Tibial artery (tissue), 4 donors: ENCODE data around the gene TSPAN18.

Experiments used
- DNase-seq, 2 donors: peaks; one replicate each; pipeline ENCODE4 v3.0.0-alpha.2; 2019
- H3K27ac ChIP-seq, 2 donors: fragments of 200-600 bp; sonication (generic) in 1 of 2; 1 replicate in 1 of 2; 2 replicates in 1 of 2; pipeline ENCODE4 v1.5.1; 2018 to 2019; ENCODE audit warnings: mild to moderate bottlenecking in 1 of 2
- H3K27me3 ChIP-seq, 2 donors: fragments of 200-600 bp; sonication (generic) in 1 of 2; one replicate each; pipeline versions ENCODE4 v1.5.1 to v1.6.0; 2016 to 2019
- H3K36me3 ChIP-seq, 3 donors: fragments of 200-600 bp; sonication (generic) in 2 of 3; one replicate each; pipeline ENCODE4 v1.5.1; 2016 to 2019; ENCODE audit warnings: mild to moderate bottlenecking in 2 of 3
- H3K4me1 ChIP-seq, 4 donors: fragments of 200-600 bp; sonication (generic) in 2 of 4; 1 replicate in 3 of 4; 2 replicates in 1 of 4; pipeline ENCODE4 v1.5.1; 2016 to 2019
- H3K4me3 ChIP-seq, 2 donors: fragments of 200-600 bp; sonication (generic) in 1 of 2; 1 replicate in 1 of 2; 2 replicates in 1 of 2; pipeline ENCODE4 v1.5.1; 2018 to 2019; ENCODE audit warnings: mild to moderate bottlenecking in 2 of 2
- H3K9me3 ChIP-seq, 3 donors: fragments of 200-600 bp; sonication (generic) in 1 of 3; one replicate each; pipeline ENCODE4 v1.5.1; 2016 to 2019
- intact Hi-C: fragments of 100-400 bp; cut with DNase I; formaldehyde crosslinking; loops from one replicate; pipeline ENCODE4 v1.15.0; 2023; ENCODE audit warnings: low total_unique reads
- TF ChIP-seq, protein P1 (sequence below), 2 experiments: fragments of 200-600 bp in 1 of 2; fragments of 450-650 bp in 1 of 2; IDR thresholded peaks; one replicate each; pipeline ENCODE4 v1.5.1; 2017 to 2019; ENCODE audit warnings: antibody characterized with exemption in 2 of 2, mild to moderate bottlenecking in 1 of 2, moderate library complexity in 1 of 2

Gene TSPAN18

DNA sequence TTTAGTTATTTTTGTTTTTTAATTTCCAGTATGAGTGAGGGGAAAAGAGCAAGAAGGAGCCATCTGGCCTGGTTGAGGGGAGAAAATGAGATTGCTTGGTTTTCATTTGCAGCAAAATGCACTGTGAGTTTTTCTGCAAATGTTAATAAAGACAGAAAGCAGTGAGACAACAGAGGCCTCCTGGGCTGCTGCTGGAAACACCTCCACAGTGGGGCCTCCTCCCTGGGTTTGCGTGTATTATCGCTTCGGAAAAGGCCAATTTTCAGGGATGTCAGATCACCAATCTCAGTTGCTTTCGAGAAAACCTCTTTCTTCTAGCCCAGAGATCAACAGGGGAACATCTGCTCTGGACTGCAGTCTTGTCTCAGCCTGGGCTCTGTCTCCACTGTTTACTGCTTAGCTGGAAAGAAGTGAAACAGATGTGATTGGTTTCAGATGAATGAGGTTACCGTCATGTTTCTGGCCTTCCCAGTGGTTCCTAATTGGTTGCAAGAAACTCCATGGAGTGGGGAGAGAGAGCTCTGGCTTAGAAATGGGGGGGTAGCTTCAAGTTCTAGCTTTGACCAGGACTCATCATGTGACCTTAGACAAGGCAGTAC, 17.3 kb downstream of the TSPAN18 start:
- Histone ChIP-seq H3K4me1 (peaks cover 0 to 17% (median 8%) of the 10 kb centered on the region in 4 donors), H3K27me3 (no peaks in the 10 kb centered on the region), H3K36me3 (no peaks in the 10 kb centered on the region), H3K27ac (no peak overlapping the region), H3K4me3 (no peak overlapping the region), H3K9me3 (no peaks in the 10 kb centered on the region)
- intact Hi-C loops, result no loop called here
- peak in 1 of 2 donors; percentile 23 for DNase-seq
- TF ChIP-seq, protein P1, sequence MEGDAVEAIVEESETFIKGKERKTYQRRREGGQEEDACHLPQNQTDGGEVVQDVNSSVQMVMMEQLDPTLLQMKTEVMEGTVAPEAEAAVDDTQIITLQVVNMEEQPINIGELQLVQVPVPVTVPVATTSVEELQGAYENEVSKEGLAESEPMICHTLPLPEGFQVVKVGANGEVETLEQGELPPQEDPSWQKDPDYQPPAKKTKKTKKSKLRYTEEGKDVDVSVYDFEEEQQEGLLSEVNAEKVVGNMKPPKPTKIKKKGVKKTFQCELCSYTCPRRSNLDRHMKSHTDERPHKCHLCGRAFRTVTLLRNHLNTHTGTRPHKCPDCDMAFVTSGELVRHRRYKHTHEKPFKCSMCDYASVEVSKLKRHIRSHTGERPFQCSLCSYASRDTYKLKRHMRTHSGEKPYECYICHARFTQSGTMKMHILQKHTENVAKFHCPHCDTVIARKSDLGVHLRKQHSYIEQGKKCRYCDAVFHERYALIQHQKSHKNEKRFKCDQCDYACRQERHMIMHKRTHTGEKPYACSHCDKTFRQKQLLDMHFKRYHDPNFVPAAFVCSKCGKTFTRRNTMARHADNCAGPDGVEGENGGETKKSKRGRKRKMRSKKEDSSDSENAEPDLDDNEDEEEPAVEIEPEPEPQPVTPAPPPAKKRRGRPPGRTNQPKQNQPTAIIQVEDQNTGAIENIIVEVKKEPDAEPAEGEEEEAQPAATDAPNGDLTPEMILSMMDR (IDR thresholded peaks at IDR 0.05), result no peak

DNA sequence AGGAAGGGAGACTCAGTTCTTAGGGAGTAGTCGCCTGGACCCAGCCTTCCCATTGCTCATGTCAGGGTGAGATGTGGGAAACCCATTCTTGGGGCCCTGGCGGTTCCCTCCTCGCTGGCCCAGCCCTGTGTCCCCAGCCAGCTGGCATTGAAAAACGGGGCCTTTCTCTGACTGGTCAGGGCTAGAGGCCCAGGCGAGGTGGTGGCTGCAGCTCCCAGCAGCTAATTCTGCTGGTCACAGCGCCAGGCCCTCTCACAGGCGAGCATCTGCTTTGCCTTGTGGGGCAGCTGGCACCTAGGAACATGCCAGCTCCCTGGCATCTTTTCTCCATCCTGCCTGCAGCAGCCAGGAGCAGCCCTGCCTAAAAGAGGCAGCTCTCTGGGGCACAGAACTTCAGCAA, 20.1 kb downstream of the TSPAN18 start:
- no peaks in the 10 kb centered on the region for H3K9me3 ChIP-seq
- TF ChIP-seq, protein P1 (IDR thresholded peaks at IDR 0.05), result no peak
- DNase-seq, result peak in 1 of 2 donors; percentile 67
- no peaks in the 10 kb centered on the region for H3K36me3 ChIP-seq
- intact Hi-C loops, result no loop called here
- no peaks in the 10 kb centered on the region for H3K27me3 ChIP-seq
- H3K27ac ChIP-seq, result peak overlapping the region; percentile 59 to 62
- H3K4me1 ChIP-seq, result peaks cover 0 to 31% (median 19%) of the 10 kb centered on the region in 4 donors
- H3K4me3 ChIP-seq, result no peak overlapping the region

DNA sequence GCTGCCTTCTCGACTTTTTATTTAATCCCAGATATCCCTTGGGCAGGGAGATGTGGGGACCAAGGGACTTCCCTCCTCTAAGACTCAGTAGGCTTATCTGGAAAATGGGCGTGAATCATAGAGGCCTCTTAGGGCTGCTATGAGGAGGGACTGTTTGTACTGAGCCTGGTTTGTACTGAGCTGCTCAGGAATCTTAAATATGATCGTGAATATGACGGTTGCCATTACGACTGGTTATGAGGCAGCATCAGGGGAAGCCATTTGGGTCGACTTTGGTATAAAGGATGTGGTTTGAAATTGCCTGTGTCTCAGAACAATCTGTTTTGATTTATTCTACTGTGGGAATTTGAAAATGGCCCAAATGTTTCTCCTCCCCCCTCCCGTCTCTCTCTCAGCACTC, 20.6 kb downstream of the TSPAN18 start:
- H3K4me1 ChIP-seq, result peaks cover 0 to 36% (median 21%) of the 10 kb centered on the region in 4 donors

DNA sequence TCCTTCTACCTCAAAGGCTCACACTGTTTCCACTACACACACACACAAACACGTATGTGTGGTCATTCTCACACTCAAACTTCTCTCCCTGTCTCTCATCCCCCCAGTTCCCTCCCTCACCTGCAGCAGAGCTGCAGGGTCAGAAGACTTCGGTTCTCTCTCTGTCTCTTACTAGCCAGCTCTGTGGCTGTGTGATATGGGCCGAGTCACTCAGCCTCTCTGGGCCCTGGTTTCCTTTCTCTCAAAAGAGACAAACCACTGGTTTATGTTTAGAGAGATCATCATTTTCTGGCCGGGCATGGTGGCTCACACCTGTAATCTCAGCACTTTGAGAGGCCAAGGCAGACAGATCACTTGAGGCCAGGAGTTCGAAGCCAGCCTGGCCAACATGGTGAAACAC, 21.1 kb downstream of the TSPAN18 start:
- H3K36me3 ChIP-seq, result no peaks in the 10 kb centered on the region
- TF ChIP-seq, protein P1 (IDR thresholded peaks at IDR 0.05), result no peak
- peaks cover 0 to 41% (median 22%) of the 10 kb centered on the region in 4 donors for H3K4me1 ChIP-seq
- H3K27me3 ChIP-seq, result no peaks in the 10 kb centered on the region
- no peak overlapping the region for H3K4me3 ChIP-seq
- intact Hi-C loops, result no loop called here
- peak overlapping the region; percentile 59 to 62 for H3K27ac ChIP-seq
- DNase-seq, result peak in 1 of 2 donors; percentile 39
- H3K9me3 ChIP-seq, result no peaks in the 10 kb centered on the region

More for the DNA sequence above, 20.6 kb downstream of the TSPAN18 start:
- no peaks in the 10 kb centered on the region for H3K36me3 ChIP-seq
- no peak for DNase-seq
- H3K4me3 ChIP-seq, result no peak overlapping the region
- TF ChIP-seq, protein P1 (IDR thresholded peaks at IDR 0.05), result no peak
- H3K27me3 ChIP-seq, result no peaks in the 10 kb centered on the region
- peak overlapping the region; percentile 59 to 62 for H3K27ac ChIP-seq
- intact Hi-C loops, result no loop called here
- no peaks in the 10 kb centered on the region for H3K9me3 ChIP-seq

DNA sequence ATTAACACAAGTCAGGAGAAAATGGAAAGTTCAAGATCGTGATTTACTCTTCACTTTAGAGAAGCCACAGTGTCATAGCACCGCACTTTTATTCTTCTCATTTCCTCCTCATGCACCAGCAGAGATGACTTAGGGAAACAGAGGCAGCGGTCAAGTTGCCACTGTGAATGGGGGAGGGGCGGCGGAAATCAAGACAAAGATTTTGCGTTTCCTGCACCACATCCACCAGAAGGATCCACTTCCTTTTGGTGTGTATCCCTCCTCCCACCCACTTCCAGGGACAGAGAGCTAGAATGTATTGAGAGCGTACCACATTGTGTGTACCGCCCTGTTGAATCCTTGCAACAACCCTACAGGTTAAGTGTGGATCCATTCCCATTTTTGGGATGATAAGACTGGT, 21.8 kb downstream of the TSPAN18 start:
- Histone ChIP-seq H3K4me1 (peaks cover 0 to 48% (median 29%) of the 10 kb centered on the region in 4 donors), H3K4me3 (no peak overlapping the region), H3K36me3 (no peaks in the 10 kb centered on the region), H3K9me3 (no peaks in the 10 kb centered on the region), H3K27ac (no peak overlapping the region), H3K27me3 (no peaks in the 10 kb centered on the region)
- intact Hi-C loops, result no loop called here
- DNase-seq, result peak in 1 of 2 donors; percentile 45
- TF ChIP-seq, protein P1 (IDR thresholded peaks at IDR 0.05), result no peak
